Liver (tissue), 9 donors: ENCODE data around the gene THSD4. TPM values are rescaled to one million over a fixed set of nuclear protein-coding genes. Genes with fewer than 3 reads are reported as not detected.

Experiments
- DNase-seq: peaks from one replicate; pipeline ENCODE4 v3.0.0-alpha.2; 2017; ENCODE audit warnings: low spot score
- H3K27ac ChIP-seq, 2 donors: one replicate each; pipeline ENCODE4 v1.7.0; 2013; ENCODE audit warnings: inconsistent platforms in 2 of 2, low read length in 2 of 2, control low read depth in 1 of 2, low read depth in 1 of 2, mild to moderate bottlenecking in 1 of 2
- H3K27me3 ChIP-seq, 4 donors: one replicate each; pipeline versions ENCODE4 v1.6.1 to v1.7.0; 2013; ENCODE audit warnings: low read length in 3 of 4, inconsistent platforms in 1 of 4, mild to moderate bottlenecking in 1 of 4, moderate library complexity in 1 of 4; ENCODE audit not compliant: control insufficient read depth in 4 of 4, insufficient read depth in 4 of 4
- H3K36me3 ChIP-seq, 4 donors: one replicate each; pipeline versions ENCODE4 v1.6.1 to v1.7.0; 2013; ENCODE audit warnings: low read length in 3 of 4, mild to moderate bottlenecking in 3 of 4, low read depth in 1 of 4, moderate library complexity in 1 of 4; ENCODE audit not compliant: control insufficient read depth in 4 of 4, insufficient read depth in 3 of 4
- H3K4me1 ChIP-seq, 4 donors: one replicate each; pipeline versions ENCODE4 v1.6.1 to v1.7.0; 2013; ENCODE audit warnings: low read length in 3 of 4, mild to moderate bottlenecking in 3 of 4, moderate library complexity in 1 of 4; ENCODE audit not compliant: control insufficient read depth in 4 of 4, insufficient read depth in 4 of 4
- H3K4me3 ChIP-seq, 3 donors: one replicate each; pipeline versions ENCODE4 v1.6.1 to v1.7.0; 2013; ENCODE audit warnings: low read length in 3 of 3, control low read depth in 1 of 3, low read depth in 1 of 3, mild to moderate bottlenecking in 1 of 3
- H3K9ac ChIP-seq, 2 donors: one replicate each; pipeline ENCODE4 v1.7.0; 2013; ENCODE audit warnings: low read length in 2 of 2, mild to moderate bottlenecking in 2 of 2, moderate library complexity in 2 of 2, control low read depth in 1 of 2, low read depth in 1 of 2
- H3K9me3 ChIP-seq, 4 donors: one replicate each; pipeline versions ENCODE4 v1.6.1 to v1.7.0; 2013; ENCODE audit warnings: low read length in 3 of 4; ENCODE audit not compliant: control insufficient read depth in 4 of 4
- FOXA1 ChIP-seq: IDR thresholded peaks from 2 replicates; pipeline ENCODE4 v1.6.1; 2016; ENCODE audit warnings: antibody characterized with exemption
- GABPA ChIP-seq, 2 donors: IDR thresholded peaks in 1 of 2; conservative IDR thresholded peaks in 1 of 2; 2 replicates each; pipeline ENCODE4 v1.6.1; 2016; ENCODE audit warnings: antibody characterized with exemption in 2 of 2, mild to moderate bottlenecking in 1 of 2, moderate library complexity in 1 of 2
- HNF4A ChIP-seq, 2 donors: conservative IDR thresholded peaks; 2 replicates each; pipeline ENCODE4 v1.6.1; 2016; ENCODE audit warnings: antibody characterized with exemption in 2 of 2, mild to moderate bottlenecking in 2 of 2
- HNF4G ChIP-seq: IDR thresholded peaks from 2 replicates; pipeline ENCODE4 v1.6.1; 2016; ENCODE audit warnings: antibody characterized with exemption
- JUND ChIP-seq, 2 donors: IDR thresholded peaks; 2 replicates each; pipeline ENCODE4 v1.6.1; 2016; ENCODE audit warnings: antibody characterized with exemption in 2 of 2
- NR2F2 ChIP-seq: IDR thresholded peaks from 2 replicates; pipeline ENCODE4 v1.6.1; 2016; ENCODE audit warnings: antibody characterized with exemption
- RAD21 ChIP-seq, 2 donors: IDR thresholded peaks; 2 replicates each; pipeline ENCODE4 v1.6.1; 2016; ENCODE audit warnings: antibody characterized with exemption in 2 of 2, mild to moderate bottlenecking in 2 of 2
- RXRA ChIP-seq, 2 donors: IDR thresholded peaks; 2 replicates each; pipeline ENCODE4 v1.6.1; 2017 to 2018; ENCODE audit warnings: antibody characterized with exemption in 2 of 2, mild to moderate bottlenecking in 1 of 2
- TAF1 ChIP-seq: conservative IDR thresholded peaks from 2 replicates; pipeline ENCODE4 v1.6.1; 2016; ENCODE audit warnings: antibody characterized with exemption, mild to moderate bottlenecking
- YY1 ChIP-seq: IDR thresholded peaks from 2 replicates; pipeline ENCODE4 v1.6.1; 2016; ENCODE audit warnings: antibody characterized with exemption, mild to moderate bottlenecking
- WGBS: extraction: QIAGEN DNeasy Blood & Tissue Kit; methylation state at CpG from one replicate; pipeline ENCODE4 v1.1.7; 2013; 5-methylcytosine and 5-hydroxymethylcytosine counted together
- polyA plus RNA-seq, 2 donors: library from polyadenylated mRNA; stranded (reverse) in 1 of 2; unstranded in 1 of 2; fragments of 200-250 nt in 1 of 2; fragments of >200 nt in 1 of 2; fragmentation: Nextera tagmentation in 1 of 2; extraction: Ambion mirVana in 1 of 2; gene quantifications; one replicate each; pipeline versions ENCODE4 v1.2.1 to v1.2.3, GENCODE V29; 2013 to 2015
- total RNA-seq, 2 donors: library from RNA; depleted of rRNA; stranded (reverse); fragments of >200 nt; gene quantifications; one replicate each; pipeline ENCODE4 v1.2.3, GENCODE V29; 2014
- TF ChIP-seq, protein P1 (sequence below): IDR thresholded peaks from 2 replicates; pipeline ENCODE4 v1.6.1; 2016; ENCODE audit warnings: antibody characterized with exemption
- donor health status: healthy.
- donor health status: healthy.
- donor health status: healthy.
- donor health status: healthy.
- donor health status: healthy.

The THSD4 gene
- total and polyA plus RNA-seq, 4 donors = 0.23 to 11.5 (median 1.9) TPM

- no peaks in the 10 kb centered on the region for H3K9me3 ChIP-seq
- 90% methylated on average over 2 of the region's 2 CpGs for WGBS
- no peak overlapping the region for H3K9ac ChIP-seq
- peaks cover 6 to 52% (median 42%) of the 10 kb centered on the region in 4 donors for H3K4me1 ChIP-seq
- H3K36me3 ChIP-seq = no peaks in the 10 kb centered on the region
- DNase-seq = no peak
- no peaks in the 10 kb centered on the region for H3K27me3 ChIP-seq
- no peak overlapping the region for H3K27ac ChIP-seq
- TF ChIP-seq TAF1 (no peak), NR2F2 (no peak)
- no peak overlapping the region for H3K4me3 ChIP-seq
These were observed 35.8 kb downstream of the THSD4 start for GRCh38 chr15:71151081-71151480.

GRCh38 chr15:71152542-71152941 is 37.3 kb downstream of the THSD4 start:
- no peak overlapping the region for H3K4me3 ChIP-seq
- no peaks in the 10 kb centered on the region for H3K36me3 ChIP-seq
- DNase-seq = no peak
- no peak overlapping the region for H3K27ac ChIP-seq
- no peaks in the 10 kb centered on the region for H3K27me3 ChIP-seq
- no peak overlapping the region for H3K9ac ChIP-seq
- no peaks in the 10 kb centered on the region for H3K9me3 ChIP-seq
- TF ChIP-seq YY1 (no peak), RAD21 (IDR thresholded peaks at IDR 0.05) (no peak), NR2F2 (no peak), HNF4G (no peak), FOXA1 (no peak)
- TF ChIP-seq, protein P1, sequence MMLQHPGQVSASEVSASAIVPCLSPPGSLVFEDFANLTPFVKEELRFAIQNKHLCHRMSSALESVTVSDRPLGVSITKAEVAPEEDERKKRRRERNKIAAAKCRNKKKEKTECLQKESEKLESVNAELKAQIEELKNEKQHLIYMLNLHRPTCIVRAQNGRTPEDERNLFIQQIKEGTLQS = no peak
- H3K4me1 ChIP-seq = peaks cover 5 to 39% (median 29%) of the 10 kb centered on the region in 4 donors
- 91% methylated on average over 7 of the region's 7 CpGs for WGBS

- Histone ChIP-seq H3K9me3 (no peaks in the 10 kb centered on the region), H3K9ac (no peak overlapping the region), H3K27me3 (no peaks in the 10 kb centered on the region), H3K27ac (no peak overlapping the region), H3K4me1 (peaks cover 4 to 25% (median 17%) of the 10 kb centered on the region in 4 donors), H3K36me3 (no peaks in the 10 kb centered on the region), H3K4me3 (no peak overlapping the region)
- WGBS = 82% methylated on average over 8 of the region's 8 CpGs
- TF ChIP-seq RAD21 (IDR thresholded peaks at IDR 0.05) (no peak), HNF4A (conservative IDR thresholded peaks at IDR 0.05) (no peak), GABPA (IDR thresholded peaks at IDR 0.05 in 1 of 2, conservative IDR thresholded peaks at IDR 0.05 in 1 of 2) (no peak)
- DNase-seq = no peak
These were observed 38.7 kb downstream of the THSD4 start for GRCh38 chr15:71153823-71154524.

DNA sequence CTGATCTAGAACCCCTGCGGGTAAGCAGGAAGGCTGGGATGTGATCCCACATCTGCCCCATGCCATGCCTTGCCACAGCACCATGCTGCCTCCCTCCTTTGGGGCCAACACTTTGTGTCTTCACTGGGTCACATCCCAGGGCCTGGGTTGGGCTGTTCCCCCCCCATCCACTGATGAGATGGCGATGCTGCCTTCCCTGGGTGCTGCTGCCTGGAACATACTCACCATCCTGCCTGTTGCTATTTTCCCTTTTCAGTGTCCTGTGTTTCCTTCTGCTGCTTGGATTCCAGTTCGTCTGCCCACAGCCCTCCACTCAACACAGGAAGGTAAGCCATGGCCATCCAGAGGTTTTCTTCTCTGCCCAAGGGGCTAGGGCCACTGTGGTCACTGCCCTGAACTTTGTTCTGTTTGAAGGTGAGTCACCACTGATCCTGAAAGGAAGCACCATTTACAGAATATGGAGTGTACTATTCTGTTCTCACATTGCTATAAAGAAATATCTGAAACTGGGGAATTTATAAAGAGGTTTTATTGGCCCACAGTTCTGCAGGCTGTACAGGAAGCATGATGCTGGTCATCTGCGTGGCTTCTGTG is 39.4 kb downstream of the THSD4 start:
- TF ChIP-seq JUND (IDR thresholded peaks at IDR 0.05) = peak; percentile 47 to 56
- peak; percentile 46 to 65 for TF ChIP-seq HNF4A (conservative IDR thresholded peaks at IDR 0.05)
- TF ChIP-seq YY1 = no peak
- peak; percentile 9 to 40 for TF ChIP-seq RXRA (IDR thresholded peaks at IDR 0.05)
- TF ChIP-seq FOXA1 = no peak
- no peak overlapping the region for H3K27ac ChIP-seq
- H3K4me1 ChIP-seq = peaks cover 0 to 18% (median 10%) of the 10 kb centered on the region in 4 donors
- no peaks in the 10 kb centered on the region for H3K36me3 ChIP-seq
- no peak overlapping the region for H3K4me3 ChIP-seq
- no peak for DNase-seq
- no peak overlapping the region for H3K9ac ChIP-seq
- no peaks in the 10 kb centered on the region for H3K27me3 ChIP-seq
- H3K9me3 ChIP-seq = no peaks in the 10 kb centered on the region
- 88% methylated on average over 4 of the region's 4 CpGs for WGBS
